Left cardiac atrium (tissue), 4 donors: ENCODE results near the gene LRRC45. TPM values are rescaled to one million over a fixed set of nuclear protein-coding genes. Genes with fewer than 3 reads are reported as not detected.
A peak's percentile ranks its signal among the peaks of the same experiment; 100 is the strongest.

Experiments
- ATAC-seq, 2 donors: fragments of 200-7000 bp; cut with Tn5 transposase; one replicate each; pipeline ENCODE4 v1.9.1; 2020; ENCODE audit warnings: mild to moderate bottlenecking in 2 of 2, moderate library complexity in 2 of 2
- DNase-seq: peaks from one replicate; pipeline ENCODE4 v3.0.0-alpha.2; 2020
- intact Hi-C, 2 donors: fragments of 100-400 bp; cut with DNase I; formaldehyde crosslinking; loops; one replicate each; pipeline versions ENCODE4 v1.14.1 to v1.15.1; 2022 to 2023
- total RNA-seq, 2 donors: library from RNA; stranded (reverse); fragmentation: NEBNext Ultra II Directional; extraction: Animal tissue kit (Norgen Biotek cat#: 25700); gene quantifications; one replicate each; pipeline ENCODE4 v1.2.1, GENCODE V29; 2021
- donor health status: DM: no; HTN: yes; CAD: no.
- donor health status: DM: no; HTN: yes; CAD: no; lungs with severe emphysema.
- donor health status: DM: yes; HTN: yes; CAD: no.
- donor health status: Dilated cardiomyopathy.

The LRRC45 gene
- total RNA-seq, 2 donors from 2014 or later: 3.7 to 7.9 TPM

- no peak for DNase-seq
- ATAC-seq: no peak
- intact Hi-C loops: no loop called here
Measured at GRCh38 chr17:82015311-82015971, 7.7 kb upstream of the LRRC45 start.

- intact Hi-C loops: no loop called here
- ATAC-seq (no peak), DNase-seq (no peak)
Measured at GRCh38 chr17:82016061-82016874, 6.8 kb upstream of the LRRC45 start.

GRCh38 chr17:82016875-82017459 lies 6.1 kb upstream of the LRRC45 start:
- intact Hi-C loops: no loop called here
- no peak for DNase-seq
- ATAC-seq: no peak

GRCh38 chr17:82017612-82018151 lies 5.4 kb upstream of the LRRC45 start:
- no peak for ATAC-seq
- intact Hi-C loops: no loop called here
- no peak for DNase-seq

- ATAC-seq (no peak), DNase-seq (no peak)
- intact Hi-C loops: no loop called here
Measured at GRCh38 chr17:82018152-82018988, 4.7 kb upstream of the LRRC45 start.

GRCh38 chr17:82018989-82019689 lies 4.0 kb upstream of the LRRC45 start:
- DNase-seq (no peak), ATAC-seq (no peak)
- intact Hi-C loops: no loop called here

GRCh38 chr17:82019690-82020571 lies 3.2 kb upstream of the LRRC45 start:
- DNase-seq: peak; percentile 66

GRCh38 chr17:82020572-82021106 lies 2.5 kb upstream of the LRRC45 start:
- DNase-seq: no peak
- intact Hi-C loops: loop anchor here (1.0 to 5.0 kb wide), 2 partner anchors 58 to 61 kb away; partner anchors contain the start of gene NOTUM (in 1 of the 2)
- no peak for ATAC-seq

More at GRCh38 chr17:82019690-82020571, 3.2 kb upstream of the LRRC45 start:
- no peak for ATAC-seq
- intact Hi-C loops: loop anchor here in 1 of 2 donors (5.0 kb wide), 1 partner anchor 58 kb away; the partner anchor contains the start of gene NOTUM

GRCh38 chr17:82021107-82021899 lies 1.8 kb upstream of the LRRC45 start:
- intact Hi-C loops: loop anchor here (1.0 to 5.0 kb wide), 2 partner anchors 59 to 62 kb away; partner anchors contain the start of gene NOTUM (in 1 of the 2)
- no peak for ATAC-seq
- DNase-seq: peak; percentile 79

- no peak for DNase-seq
- intact Hi-C loops: loop anchor here (1.0 to 5.0 kb wide), 2 partner anchors 60 to 63 kb away; partner anchors contain the start of gene NOTUM (in 1 of the 2)
- ATAC-seq: no peak
Measured at GRCh38 chr17:82021900-82022309, 1.2 kb upstream of the LRRC45 start.

GRCh38 chr17:82022310-82022980 lies 660 bp upstream of the LRRC45 start, which contains the start of gene CENPX:
CENPX (minus strand) TSS chr17:82022878; CDS start chr17:82022861, 17 bp downstream.
- intact Hi-C loops: loop anchor here in 1 of 2 donors (5.0 kb wide), 1 partner anchor 60 kb away; the partner anchor contains the start of gene NOTUM
- DNase-seq (no peak), ATAC-seq (no peak)

GRCh38 chr17:82023447-82024241 lies 539 bp downstream of the LRRC45 start:
- intact Hi-C loops: loop anchor here in 1 of 2 donors (5.0 kb wide), 1 partner anchor 61 kb away; the partner anchor contains the start of gene NOTUM
- peak in 1 of 2 donors; percentile 1 for ATAC-seq

GRCh38 chr17:82024859-82025258 lies 1.8 kb downstream of the LRRC45 start:
- DNase-seq: no peak
- intact Hi-C loops: loop anchor here in 1 of 2 donors (5.0 kb wide), 1 partner anchor 63 kb away; the partner anchor contains the start of gene NOTUM
- ATAC-seq: no peak

More at GRCh38 chr17:82023447-82024241, 539 bp downstream of the LRRC45 start:
- no peak for DNase-seq

GRCh38 chr17:82025401-82026107 lies 2.4 kb downstream of the LRRC45 start:
- intact Hi-C loops: no loop called here
- no peak for DNase-seq
- no peak for ATAC-seq
